ENCODE measurements around the gene PLA2G4A.

PLA2G4A gene

GRCh38 chr1:186835448-186835847, 6.7 kb downstream of the PLA2G4A start:
- DNase-seq: no peak

DNA sequence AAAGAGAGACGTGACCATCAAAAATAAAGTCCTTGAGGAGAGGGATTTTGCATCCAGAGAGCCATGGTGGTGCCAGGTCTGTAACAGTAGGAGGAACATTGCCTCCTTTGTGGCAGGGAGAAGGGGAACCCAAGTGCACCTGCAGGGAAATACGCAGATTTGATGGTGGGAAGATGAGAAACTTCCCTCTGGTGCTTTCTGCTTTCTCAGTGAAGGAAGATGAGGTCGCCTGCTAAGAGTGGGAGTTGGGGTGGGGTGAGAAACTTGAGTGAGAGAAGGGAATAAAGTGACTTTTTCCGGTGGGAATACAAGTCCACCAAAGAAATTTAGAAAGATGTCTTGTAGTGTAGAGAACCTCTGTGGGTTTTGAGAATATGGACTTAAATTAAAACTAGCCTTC, 9.1 kb downstream of the PLA2G4A start:
- no peak for DNase-seq

- no peak for DNase-seq
Measured at GRCh38 chr1:186838380-186839040, 9.8 kb downstream of the PLA2G4A start.

GRCh38 chr1:186839041-186839400, 10.3 kb downstream of the PLA2G4A start:
- DNase-seq: no peak

DNA sequence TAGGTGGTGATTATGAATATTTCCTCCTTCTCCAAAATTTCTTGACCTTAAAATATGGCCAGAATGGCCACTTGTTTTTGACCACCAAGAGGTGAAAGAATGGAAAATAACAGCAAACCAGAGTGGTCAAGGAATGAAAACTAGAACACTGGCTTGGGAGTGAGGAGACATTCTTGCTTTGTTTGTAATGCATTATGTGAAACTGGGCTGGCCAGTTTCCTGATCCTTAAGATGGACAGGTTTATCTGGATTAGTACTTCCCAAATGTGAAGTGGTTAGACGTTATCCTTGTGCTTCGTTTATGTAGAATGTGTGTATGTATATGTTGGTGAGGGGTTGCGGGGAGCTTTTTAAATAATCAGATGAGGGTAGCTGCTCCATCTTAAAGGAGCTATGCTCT, 12.8 kb downstream of the PLA2G4A start:
- no peak for DNase-seq

DNA sequence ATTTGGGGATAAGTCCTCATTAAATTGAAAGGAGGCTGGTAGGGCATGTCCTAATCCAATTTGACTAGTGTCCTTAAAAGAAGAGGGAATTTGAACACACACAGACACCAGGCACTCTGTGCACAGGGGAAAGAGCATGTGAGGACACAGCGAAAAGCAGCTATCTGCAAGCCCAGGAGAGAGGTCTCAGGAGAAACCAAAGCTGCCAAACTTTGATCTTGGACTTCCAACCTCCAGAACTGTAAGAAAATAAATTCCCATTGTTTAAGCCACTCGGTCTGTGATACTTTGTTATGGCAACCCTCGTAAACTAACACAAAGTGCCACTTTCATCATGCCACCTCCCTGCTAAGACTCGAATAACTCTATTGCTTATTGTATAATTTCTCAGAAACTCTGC, 13.8 kb downstream of the PLA2G4A start:
- no peak for DNase-seq

GRCh38 chr1:186843226-186843625, 14.5 kb downstream of the PLA2G4A start:
- no peak for DNase-seq

DNA sequence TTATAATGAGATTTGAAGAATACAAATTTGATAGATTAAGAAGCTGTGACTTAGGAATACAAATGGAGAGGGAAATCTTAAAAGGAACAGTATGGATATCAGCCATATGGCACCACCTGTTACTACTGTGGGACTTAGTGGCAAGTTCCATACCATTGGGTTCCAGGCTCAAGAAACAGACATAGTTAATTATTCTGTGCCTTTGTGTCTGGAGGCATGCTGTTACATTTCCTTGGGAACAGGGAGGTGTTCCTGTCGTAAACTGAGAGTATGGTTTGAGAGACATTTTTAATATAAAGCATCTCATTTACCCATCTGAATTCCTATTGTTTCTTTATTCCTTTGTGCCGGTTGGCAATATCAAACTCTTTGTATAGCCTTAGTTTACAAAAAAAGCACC, 15.2 kb downstream of the PLA2G4A start:
- DNase-seq: no peak

GRCh38 chr1:186845576-186846210, 16.9 kb downstream of the PLA2G4A start:
- DNase-seq: no peak

GRCh38 chr1:186848509-186849130, 19.9 kb downstream of the PLA2G4A start:
- no peak for DNase-seq

- DNase-seq: no peak
Measured at GRCh38 chr1:186849271-186849671, 20.5 kb downstream of the PLA2G4A start.

GRCh38 chr1:186849826-186850225, 21.1 kb downstream of the PLA2G4A start:
- no peak for DNase-seq

DNA sequence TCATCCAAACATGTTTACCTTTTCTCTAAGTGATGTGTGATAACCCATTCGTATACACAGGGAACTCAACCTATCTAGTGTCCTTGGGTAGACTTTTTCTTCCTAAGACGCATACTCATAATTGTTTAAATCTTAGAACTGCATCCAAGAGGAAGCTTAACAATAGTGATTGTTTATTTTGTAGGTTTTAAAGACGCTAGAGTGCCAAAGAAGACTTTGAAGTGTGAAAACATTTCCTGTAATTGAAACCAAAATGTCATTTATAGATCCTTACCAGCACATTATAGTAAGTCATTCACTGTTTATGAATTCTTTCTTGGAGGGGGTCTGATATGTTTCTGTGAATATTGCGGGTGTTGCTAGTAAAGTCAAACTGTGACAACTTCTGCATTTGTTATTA, 25.4 kb downstream of the PLA2G4A start:
- no peak for DNase-seq

- DNase-seq: no peak
Measured at GRCh38 chr1:186858923-186859322, 30.2 kb downstream of the PLA2G4A start.

GRCh38 chr1:186859995-186860394, 31.2 kb downstream of the PLA2G4A start:
- no peak for DNase-seq

- no peak for DNase-seq
Measured at GRCh38 chr1:186864296-186864695, 35.5 kb downstream of the PLA2G4A start.

DNA sequence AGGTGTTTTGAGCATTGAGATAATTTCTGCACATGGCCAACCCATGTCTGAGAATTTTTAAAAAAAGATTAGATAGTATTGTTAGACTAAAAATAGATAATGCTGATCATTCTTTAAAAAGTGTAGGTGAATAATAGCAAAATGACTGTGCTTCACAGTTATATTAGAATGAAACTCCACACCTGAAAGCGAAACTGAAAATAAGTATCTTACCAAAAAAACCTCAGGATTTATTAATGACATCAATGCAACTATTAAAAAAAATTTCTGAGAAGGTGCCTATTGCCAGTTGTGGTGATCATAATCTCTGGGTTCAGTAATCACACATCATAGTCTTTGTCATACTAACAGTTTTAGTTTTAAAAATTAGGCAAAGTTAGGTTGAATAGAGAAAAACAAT, 36.5 kb downstream of the PLA2G4A start:
- DNase-seq: no peak

DNA sequence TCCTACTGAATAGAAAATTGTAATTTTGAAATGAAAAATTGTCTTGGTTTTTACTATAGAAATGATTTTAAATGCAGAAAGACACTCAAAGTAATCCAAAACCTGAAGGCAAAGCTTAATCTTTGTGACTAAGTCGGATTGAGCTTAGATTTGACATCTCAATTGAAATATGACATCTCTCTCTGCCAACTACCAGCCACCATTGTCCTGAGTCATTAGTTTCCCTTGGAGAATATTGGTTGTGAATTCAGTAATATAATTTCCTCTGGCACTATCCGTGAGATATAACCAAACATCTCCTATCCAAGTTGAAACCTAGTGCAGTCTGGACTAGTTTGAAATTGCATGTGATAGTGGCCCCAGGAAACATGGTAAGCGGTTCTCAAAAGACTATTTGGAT, 37.1 kb downstream of the PLA2G4A start:
- DNase-seq: no peak

DNA sequence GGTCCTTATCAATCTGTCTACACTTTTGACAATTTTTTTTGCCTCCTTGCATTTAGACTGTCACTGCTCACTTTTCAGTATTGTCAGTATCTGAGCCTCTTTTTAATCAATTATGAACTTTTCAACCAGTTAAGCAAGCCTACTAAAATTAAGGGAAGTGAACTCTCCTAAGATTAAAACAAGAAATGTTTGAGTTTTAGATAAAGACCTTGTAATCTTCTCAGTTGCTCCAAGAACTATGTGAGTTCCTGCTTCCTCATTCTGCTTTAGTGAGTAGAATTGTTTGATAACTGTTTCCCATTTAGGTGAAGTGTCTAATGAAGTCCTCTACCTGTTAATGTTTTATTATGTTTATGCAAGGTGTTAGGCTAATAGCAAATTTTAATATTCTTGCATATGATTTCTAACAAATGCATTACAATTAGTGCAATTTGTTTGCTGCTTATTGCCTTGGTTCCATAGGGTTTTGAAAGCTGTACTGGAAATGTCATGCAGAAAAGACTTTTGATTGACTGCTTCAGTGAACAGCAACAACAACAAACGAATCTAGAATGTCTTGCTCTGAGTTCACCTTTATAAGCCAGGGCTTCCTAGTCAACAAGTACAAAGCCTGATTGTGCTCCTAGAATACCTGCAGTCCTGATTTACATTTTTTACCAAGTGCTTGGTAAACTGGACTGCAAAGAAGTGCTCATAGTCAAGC, 40.9 kb downstream of the PLA2G4A start:
- DNase-seq: no peak

DNA sequence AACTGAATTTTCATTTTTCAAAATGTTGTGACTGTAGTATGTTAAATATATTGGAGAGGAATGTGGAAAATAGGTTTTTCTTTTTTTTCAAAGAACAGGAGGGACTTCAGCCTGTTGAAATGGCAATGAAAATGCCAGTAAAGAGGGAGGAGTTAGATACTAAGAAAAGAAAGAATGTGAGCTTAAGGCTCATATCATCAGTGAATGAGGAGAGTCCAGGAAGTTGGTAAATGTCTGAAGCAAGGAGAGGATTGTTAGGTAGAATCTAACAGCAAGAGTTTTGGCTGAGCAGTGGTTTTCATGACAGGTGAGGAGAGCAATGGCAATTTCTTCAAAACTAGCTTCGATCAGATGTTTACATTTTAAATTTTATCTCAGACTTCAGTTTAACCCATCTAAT, 43.0 kb downstream of the PLA2G4A start:
- DNase-seq: no peak

GRCh38 chr1:186872291-186872690, 43.5 kb downstream of the PLA2G4A start:
- no peak for DNase-seq

DNA sequence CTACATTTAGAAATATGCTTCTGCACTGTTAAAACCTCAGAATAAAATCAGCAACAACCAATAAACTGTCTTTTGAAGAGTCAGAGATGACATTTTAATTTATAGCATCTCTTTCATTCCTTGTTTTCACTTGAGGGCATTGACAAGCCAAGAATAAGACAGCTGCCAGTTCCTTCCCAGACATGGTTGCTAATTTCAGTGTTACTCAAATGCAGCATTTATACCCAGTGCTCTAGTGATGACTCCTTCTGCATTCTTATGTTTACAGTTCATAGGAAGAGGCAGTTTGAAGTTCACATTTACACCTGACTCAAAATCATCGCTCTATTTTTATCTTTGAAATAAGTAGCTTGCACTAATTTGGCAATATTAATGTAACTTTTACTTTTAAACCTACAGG, 44.9 kb downstream of the PLA2G4A start:
- DNase-seq: no peak

GRCh38 chr1:186875896-186876835, 47.4 kb downstream of the PLA2G4A start:
- no peak for DNase-seq

All from NK-92 treated with Interleukin-12 subunit alpha and Interleukin-12 subunit beta, amount 100 ng/mL, for 24 hours (cell line).